ENCODE measurements around the gene PAXIP1.

PAXIP1 gene

GRCh38 chr7:154968336-154969001, 34.5 kb downstream of the PAXIP1 start:
- in situ Hi-C loops (cut with HindIII; ENCODE audit: low pct_ligation_motif_present, low sequenced_read_pairs): no loop called here
- Histone ChIP-seq H3K27ac (no peak overlapping the region), H3K27me3 (replicated peaks) (no peaks in the 10 kb centered on the region), H3K36me3 (replicated peaks) (peaks cover 14% of the 10 kb centered on the region), H3K4me3 (ENCODE audit: low read depth, low read length) (no peak overlapping the region)
- no peak for DNase-seq
- no peak for TF ChIP-seq CTCF (IDR thresholded peaks at IDR 0.05; ENCODE audit: low read depth, low read length, missing control alignments)

DNA sequence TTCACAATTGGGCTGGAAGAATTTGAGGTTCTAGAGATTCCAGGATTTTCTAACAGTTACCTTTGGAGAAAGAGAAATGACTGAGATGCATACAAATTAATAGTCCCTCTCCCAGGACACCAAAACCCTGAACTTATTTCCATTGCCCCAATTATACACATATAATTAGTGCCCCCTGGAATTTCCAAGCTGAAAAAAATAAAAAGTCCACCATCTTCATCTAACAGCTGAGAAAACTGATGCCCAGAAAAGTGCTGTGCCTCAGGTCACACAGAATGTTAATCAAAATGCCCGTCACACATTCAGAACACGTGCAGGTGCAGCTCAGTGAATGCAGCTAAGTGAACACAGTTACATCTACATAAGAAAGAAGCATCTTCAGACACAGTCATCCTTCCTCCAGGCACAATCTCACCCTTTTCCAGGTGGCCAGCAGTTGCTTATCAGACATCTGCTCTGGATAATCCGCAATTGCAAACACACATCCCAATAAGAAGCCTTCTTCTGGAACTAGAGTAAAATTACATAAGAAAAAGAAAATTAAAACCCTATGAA, 35.4 kb downstream of the PAXIP1 start:
- no peaks in the 10 kb centered on the region for H3K27me3 ChIP-seq (replicated peaks)
- no peak for DNase-seq
- in situ Hi-C loops (cut with HindIII; ENCODE audit: low pct_ligation_motif_present, low sequenced_read_pairs): no loop called here
- H3K36me3 ChIP-seq (replicated peaks): peaks cover 14% of the 10 kb centered on the region
- H3K4me3 ChIP-seq (ENCODE audit: low read depth, low read length): no peak overlapping the region
- TF ChIP-seq CTCF (IDR thresholded peaks at IDR 0.05; ENCODE audit: low read depth, low read length, missing control alignments): no peak
- H3K27ac ChIP-seq: no peak overlapping the region

- Histone ChIP-seq H3K27ac (no peak overlapping the region), H3K27me3 (replicated peaks) (no peaks in the 10 kb centered on the region), H3K36me3 (replicated peaks) (peaks cover 21% of the 10 kb centered on the region), H3K4me3 (ENCODE audit: low read depth, low read length) (no peak overlapping the region)
- in situ Hi-C loops (cut with HindIII; ENCODE audit: low pct_ligation_motif_present, low sequenced_read_pairs): no loop called here
- peak; percentile 15 for DNase-seq
- TF ChIP-seq CTCF (IDR thresholded peaks at IDR 0.05; ENCODE audit: low read depth, low read length, missing control alignments): no peak
Measured at GRCh38 chr7:154965014-154965413, 37.9 kb downstream of the PAXIP1 start.

GRCh38 chr7:154960063-154960790, 42.7 kb downstream of the PAXIP1 start:
- H3K36me3 ChIP-seq (replicated peaks): peaks cover 16% of the 10 kb centered on the region
- in situ Hi-C loops (cut with HindIII; ENCODE audit: low pct_ligation_motif_present, low sequenced_read_pairs): no loop called here

GRCh38 chr7:154956427-154956826, 46.5 kb downstream of the PAXIP1 start:
- no peak overlapping the region for H3K4me3 ChIP-seq (ENCODE audit: low read depth, low read length)
- peaks cover 18% of the 10 kb centered on the region for H3K36me3 ChIP-seq (replicated peaks)
- in situ Hi-C loops (cut with HindIII; ENCODE audit: low pct_ligation_motif_present, low sequenced_read_pairs): no loop called here
- no peak overlapping the region for H3K27ac ChIP-seq
- no peaks in the 10 kb centered on the region for H3K27me3 ChIP-seq (replicated peaks)
- DNase-seq: no peak
- TF ChIP-seq CTCF (IDR thresholded peaks at IDR 0.05; ENCODE audit: low read depth, low read length, missing control alignments): no peak

More at GRCh38 chr7:154960063-154960790, 42.7 kb downstream of the PAXIP1 start:
- H3K27ac ChIP-seq: no peak overlapping the region
- no peak for DNase-seq
- no peak for TF ChIP-seq CTCF (IDR thresholded peaks at IDR 0.05; ENCODE audit: low read depth, low read length, missing control alignments)
- no peak overlapping the region for H3K4me3 ChIP-seq (ENCODE audit: low read depth, low read length)
- no peaks in the 10 kb centered on the region for H3K27me3 ChIP-seq (replicated peaks)
